H1 (cell line): ENCODE data around the gene PDGFRA.
"Not testable (repeated sequence)": the region's sequence is repeated elsewhere in the genome, so short reads cannot be mapped to it uniquely, and the experiment has no call there.

Source experiments
- BCL11A ChIP-seq, 2 experiments: IDR thresholded peaks; one replicate each; pipeline ENCODE4 v1.6.1; 2011; ENCODE audit warnings: low read depth in 2 of 2, low read length in 2 of 2, mild to moderate bottlenecking in 2 of 2
- CTCF ChIP-seq, 3 experiments: IDR thresholded peaks; 1 replicate in 2 of 3; 2 replicates in 1 of 3; pipeline versions ENCODE4 v1.5.1 to v1.6.1; 2011; ENCODE audit warnings: low read length in 3 of 3, mild to moderate bottlenecking in 3 of 3, inconsistent platforms in 2 of 3, low read depth in 1 of 3, moderate library complexity in 1 of 3; ENCODE audit not compliant: insufficient read depth in 1 of 3; ENCODE audit errors: control extremely low read depth in 1 of 3
- SP2 ChIP-seq: IDR thresholded peaks from 2 replicates; pipeline ENCODE4 v1.6.1; 2012; ENCODE audit warnings: mild to moderate bottlenecking, low read length, inconsistent platforms
- TAF1 ChIP-seq: IDR thresholded peaks from 2 replicates; pipeline ENCODE4 v1.6.1; 2011; ENCODE audit warnings: mild to moderate bottlenecking, low read depth, low read length

GRCh38 chr4:54342067-54342466 is 113.0 kb downstream of the PDGFRA start:
- TF ChIP-seq CTCF (IDR thresholded peaks at IDR 0.05; ENCODE audit: control extremely low read depth in 1 of 3, insufficient read depth in 1 of 3, low read depth in 1 of 3, low read length in 3 of 3); BCL11A (IDR thresholded peaks at IDR 0.05; ENCODE audit: low read depth in 2 of 2, low read length in 2 of 2); TAF1; SP2: not testable (repeated sequence)
